ENCODE data around the gene SAP130.
"Not testable (repeated sequence)": the region's sequence is repeated elsewhere in the genome, so short reads cannot be mapped to it uniquely, and the experiment has no call there.

The SAP130 gene

DNA sequence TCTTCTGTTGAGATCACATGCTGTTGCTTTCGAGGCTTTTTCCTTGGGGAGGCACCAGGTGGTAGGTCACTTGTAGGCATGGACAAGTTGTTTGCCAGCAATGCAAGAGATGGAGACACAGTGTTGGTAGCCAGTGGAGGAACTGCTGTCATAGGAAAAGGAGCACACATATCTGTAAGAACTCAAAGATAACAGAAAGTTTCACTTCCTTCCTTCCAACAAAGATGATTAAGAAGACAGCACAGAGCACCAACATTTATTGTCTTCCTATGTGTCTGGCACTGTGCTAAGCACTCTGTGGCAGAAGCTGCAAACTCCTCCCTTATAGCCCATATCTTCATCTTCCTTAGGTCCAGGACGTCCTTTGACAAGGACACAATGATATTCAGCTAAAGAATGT, 77.6 kb downstream of the SAP130 start:
- no peak for DNase-seq

- DNase-seq = no peak
Measured at GRCh38 chr2:127945281-127945680, 82.6 kb downstream of the SAP130 start.

DNA sequence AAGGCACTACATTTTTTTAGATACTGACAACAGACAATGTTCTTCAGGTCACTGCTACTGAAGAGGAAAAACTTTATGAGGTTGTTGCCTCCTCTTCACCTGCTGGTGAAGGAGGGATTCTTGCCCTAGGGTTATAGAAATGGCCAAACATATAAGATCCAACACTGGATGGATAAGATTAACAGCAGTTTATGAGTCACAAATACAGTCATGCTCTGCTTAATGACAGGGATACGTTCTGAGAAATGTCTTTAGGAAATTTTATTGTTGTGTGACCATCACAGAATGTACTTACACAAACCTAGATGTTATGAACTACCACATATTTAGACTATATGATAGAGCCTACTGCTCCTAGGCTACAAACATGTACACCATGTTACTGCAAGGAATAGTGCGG, 84.7 kb downstream of the SAP130 start:
- DNase-seq = no peak

GRCh38 chr2:127942002-127942401, 85.9 kb downstream of the SAP130 start:
- DNase-seq = no peak

GRCh38 chr2:127941461-127941860, 86.4 kb downstream of the SAP130 start:
- DNase-seq = no peak

GRCh38 chr2:127940641-127941040, 87.2 kb downstream of the SAP130 start:
- DNase-seq = no peak

GRCh38 chr2:127935337-127935736, 92.5 kb downstream of the SAP130 start:
- DNase-seq = no peak

DNA sequence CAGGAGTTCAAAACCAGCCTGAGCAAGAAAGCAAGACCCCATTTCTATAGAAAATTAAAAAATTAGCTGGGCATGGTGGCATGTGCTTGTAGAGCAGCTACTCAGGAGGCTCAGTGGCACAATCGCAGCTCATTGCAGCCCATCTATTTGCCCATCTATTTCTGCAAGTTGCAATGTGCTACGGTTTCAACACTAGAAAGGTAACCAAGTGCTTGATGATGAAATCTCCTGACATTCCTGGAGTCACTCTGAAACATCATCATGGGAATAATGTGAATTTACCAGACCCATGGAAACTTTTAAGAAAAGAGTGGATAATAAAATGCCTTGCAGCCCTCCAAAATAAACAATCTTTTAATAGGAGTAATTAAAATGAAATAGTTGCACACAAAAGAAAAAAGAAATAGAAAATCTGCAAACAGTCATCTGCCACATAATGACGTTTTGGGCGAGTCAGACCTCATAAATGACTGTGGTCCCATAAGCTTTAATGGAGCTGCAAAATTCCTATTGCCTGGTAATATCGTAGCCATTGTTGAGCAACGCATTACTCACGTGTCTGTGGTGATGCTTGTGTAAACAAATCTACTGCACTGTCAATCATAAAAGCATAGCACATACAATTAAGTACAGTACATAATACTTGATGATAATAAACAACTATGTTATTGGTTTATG, 95.5 kb downstream of the SAP130 start:
- peak in 1 of 3 experiments; percentile 31 for DNase-seq

GRCh38 chr2:127929449-127929848, 98.4 kb downstream of the SAP130 start:
- DNase-seq = no peak

GRCh38 chr2:127927384-127927783, 100.5 kb downstream of the SAP130 start:
- DNase-seq = no peak

DNA sequence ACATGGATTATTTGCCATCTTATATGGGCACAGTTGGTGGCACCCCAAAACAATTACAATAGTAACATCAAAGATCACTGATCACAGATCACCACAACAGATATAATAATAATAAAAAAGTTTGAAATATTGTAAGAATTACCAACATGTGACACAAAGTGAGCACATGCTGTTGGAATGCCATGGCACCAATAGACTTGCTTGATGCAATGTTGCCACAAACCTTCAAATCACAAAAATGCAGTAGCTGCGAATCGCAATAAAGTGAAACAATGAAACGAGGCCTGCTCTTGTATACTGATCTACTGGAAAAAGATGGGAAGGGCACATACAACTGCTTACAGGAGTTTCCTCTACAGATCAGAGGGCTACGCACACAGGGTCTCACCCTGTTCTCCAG, 109.9 kb downstream of the SAP130 start:
- DNase-seq = no peak

DNA sequence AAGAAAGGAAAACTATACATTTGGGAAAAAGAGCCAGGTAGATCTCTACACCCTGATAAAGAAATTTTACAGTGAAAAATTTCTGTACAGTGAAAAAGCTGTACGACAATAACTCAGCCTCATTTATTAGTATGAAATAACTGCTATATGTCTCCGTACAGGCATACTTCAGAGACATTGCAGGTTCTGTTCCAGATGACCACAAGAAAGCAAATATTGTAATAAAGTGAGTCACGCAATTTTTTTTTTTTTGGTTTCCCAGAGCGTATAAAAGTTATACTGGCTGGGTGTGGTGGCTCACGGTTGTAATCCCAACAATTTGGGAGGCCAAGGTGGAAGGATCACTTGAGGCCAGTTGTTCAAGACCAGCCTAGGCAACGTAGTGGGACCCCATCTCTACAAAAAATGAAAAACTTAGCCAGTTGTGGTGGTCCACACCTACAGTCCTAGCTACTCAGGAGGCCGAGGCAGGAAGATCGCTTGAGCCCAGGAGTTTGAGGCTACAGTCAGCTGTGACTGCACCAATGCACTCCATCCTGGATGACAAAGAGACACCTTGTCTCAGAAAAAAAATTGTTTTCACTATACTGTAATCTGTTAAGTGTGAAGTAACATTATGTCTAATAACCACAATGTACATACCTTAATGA, 113.9 kb downstream of the SAP130 start:
- DNase-seq = no peak

DNA sequence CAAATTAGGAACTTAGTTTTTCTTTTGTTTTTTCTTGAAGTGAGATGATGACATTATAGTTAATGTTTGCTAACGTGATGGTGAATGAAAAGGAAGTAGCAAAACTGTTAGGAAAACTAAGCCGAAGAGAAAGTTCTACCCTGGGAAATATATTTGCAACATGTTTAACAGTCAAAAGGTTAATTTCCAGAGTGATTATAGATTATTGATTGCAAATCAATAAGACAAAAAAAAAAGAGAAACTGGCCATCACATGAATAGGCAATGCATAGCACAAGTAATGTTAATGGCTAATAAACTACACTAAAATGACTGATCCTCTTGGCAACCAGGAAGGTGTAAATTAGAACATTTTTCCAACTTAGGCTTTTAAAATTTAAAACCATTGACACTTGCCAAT, 116.1 kb downstream of the SAP130 start:
- no peak for DNase-seq

GRCh38 chr2:127910415-127910814, 117.4 kb downstream of the SAP130 start:
- DNase-seq = no peak

DNA sequence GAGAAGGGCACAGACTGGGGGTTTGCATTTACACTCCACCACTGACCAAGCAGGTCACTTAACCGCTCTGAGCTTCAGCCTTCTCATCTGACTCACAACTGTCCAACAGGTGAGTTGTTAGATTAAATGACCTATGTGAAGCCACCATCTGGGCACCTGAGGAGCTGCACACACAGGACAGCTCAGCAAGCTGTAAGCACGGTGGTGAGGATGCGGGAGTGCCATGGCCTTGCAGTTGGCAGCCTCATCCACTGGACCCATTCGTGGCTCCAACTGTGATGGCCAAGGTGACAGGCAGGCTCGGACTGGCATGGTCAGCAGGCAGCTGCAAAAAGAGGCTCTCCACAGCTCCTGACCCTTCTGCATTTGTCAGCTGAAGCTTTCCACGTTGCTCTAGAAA, 118.8 kb downstream of the SAP130 start:
- DNase-seq = no peak

DNA sequence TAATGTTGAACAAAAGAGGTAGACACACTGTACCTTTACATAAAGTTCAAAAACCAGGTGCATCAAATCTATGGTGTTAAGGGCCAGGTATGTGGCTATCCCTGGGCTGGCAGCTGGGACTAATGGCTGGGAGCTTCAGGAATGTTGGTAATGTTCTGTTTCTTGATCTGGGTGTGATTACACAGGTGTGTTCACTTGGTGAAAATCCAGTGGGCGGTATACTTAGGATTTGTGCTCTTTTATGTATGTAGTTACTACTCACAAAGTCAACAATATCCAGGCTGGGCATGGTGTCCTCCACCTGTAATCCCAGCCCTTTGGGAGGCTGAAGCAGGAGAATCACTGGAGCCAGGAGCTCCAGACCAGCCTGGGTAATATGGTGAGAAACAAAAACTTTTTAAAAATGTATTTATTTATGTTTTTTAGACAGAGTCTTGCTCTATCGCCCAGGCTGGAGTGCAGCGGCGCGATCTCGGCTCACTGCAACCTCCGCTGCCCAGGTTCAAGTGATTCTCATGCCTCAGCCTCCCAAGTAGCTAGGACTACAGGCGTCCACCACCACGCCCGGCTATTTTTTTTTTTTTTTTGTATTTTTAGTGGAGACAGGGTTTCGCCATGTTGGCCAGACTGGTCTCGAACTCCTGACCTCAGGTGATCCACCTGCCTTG, 120.0 kb downstream of the SAP130 start:
- not testable (repeated sequence) for DNase-seq

GRCh38 chr2:127906206-127906926, 121.5 kb downstream of the SAP130 start:
- peak in 1 of 3 experiments; percentile 25 for DNase-seq

DNA sequence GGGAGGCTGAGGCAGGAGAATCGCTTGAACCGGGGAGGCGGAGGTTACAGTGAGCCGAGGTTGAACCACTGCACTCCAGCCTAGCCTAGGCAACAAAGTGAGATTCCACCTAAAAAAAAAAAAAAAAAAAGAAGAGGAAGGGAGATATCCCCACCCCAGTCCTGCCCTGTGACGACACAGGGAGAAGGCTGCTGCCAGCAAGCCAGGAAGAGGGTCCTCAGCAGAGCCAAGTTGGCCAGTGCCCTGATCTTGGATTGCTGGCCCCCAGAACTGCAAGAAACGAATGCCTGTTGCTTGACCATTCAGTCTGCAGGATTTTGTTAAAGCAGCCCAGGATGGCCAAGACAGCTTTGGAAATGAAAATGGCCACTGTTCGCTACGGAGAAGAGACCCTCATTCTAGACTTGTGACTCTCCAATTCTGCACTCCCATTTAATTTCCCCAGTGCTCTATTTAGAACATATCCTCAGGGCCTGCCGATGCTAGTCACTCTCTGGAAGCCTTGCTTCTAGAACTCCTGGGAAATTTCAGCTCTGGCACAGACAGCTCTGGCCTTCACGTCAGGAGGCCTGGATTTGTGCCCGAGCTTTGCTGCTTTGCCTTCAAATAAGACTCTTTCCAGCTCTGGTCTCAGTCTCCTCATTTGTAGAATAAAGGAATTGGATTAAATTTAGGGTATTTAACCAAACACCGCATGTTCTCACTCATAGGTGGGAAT, 126.4 kb downstream of the SAP130 start:
- DNase-seq = no peak

GRCh38 chr2:127897531-127898211, 130.2 kb downstream of the SAP130 start:
- DNase-seq = no peak

- DNase-seq = no peak
Measured at GRCh38 chr2:127893494-127893893, 134.4 kb downstream of the SAP130 start.

DNA sequence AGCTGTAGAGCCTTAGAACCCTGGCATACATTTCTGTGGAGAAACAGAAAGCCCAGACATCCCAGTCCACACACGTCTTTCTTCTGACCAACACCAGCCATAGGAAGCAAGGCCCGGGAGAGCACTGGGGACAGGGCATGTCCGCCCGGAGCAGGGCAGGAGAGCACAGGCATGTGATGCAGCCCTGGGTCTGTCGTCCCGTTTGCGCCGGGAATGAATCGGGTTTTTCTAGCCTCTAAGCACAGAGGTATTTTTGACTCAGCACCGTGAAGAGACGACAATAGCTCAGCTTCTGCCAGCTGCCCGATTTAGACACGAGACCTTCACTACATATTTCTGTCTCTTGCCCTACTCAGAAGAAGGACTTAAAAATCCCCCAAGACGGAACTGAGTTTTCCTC, 134.8 kb downstream of the SAP130 start:
- DNase-seq = no peak

DNA sequence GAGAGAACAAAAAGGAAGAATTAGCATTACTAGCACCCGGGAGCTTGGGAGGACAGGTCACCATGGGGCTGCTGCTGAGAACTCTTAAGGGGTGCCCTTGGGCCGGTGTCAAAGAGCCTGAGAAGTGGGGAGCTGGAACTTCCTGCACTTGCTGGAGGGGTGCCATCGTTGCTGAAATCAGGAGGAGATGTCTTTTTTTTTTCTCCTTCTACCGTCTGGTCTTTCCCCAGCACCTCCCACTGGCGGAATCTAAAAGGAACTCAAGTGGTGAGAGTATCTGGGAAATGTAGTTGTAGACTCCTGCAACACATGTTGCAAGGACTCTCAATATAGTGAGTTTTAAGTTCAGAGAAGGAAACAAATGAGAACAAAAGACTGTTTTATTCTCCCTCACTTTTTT, 136.0 kb downstream of the SAP130 start:
- no peak for DNase-seq

Data from NCI-H1417 (cell line).